DOHH2 (cell line): ENCODE results near the gene TPST1.

Experiments
- CTCF ChIP-seq: fragments of 200-600 bp; sonication (generic); IDR thresholded peaks from one replicate; pipeline ENCODE4 v1.5.1; 2014; ENCODE audit warnings: antibody characterized with exemption, mild to moderate bottlenecking, low read depth, low read length; ENCODE audit not compliant: poor library complexity, severe bottlenecking
- EZH2phosphoT487 ChIP-seq: fragments of 200-600 bp; sonication (generic); IDR thresholded peaks from 2 replicates; pipeline ENCODE4 v1.6.1; 2017; ENCODE audit warnings: borderline replicate concordance, mild to moderate bottlenecking, antibody characterized with exemption, low read length, moderate library complexity, mixed read lengths

GRCh38 chr7:66321283-66321682 lies 116.1 kb downstream of the TPST1 start:
- no peak for TF ChIP-seq CTCF
- TF ChIP-seq EZH2phosphoT487: no peak
